ENCODE measurements around the gene PEF1. TPM values are rescaled to one million over a fixed set of nuclear protein-coding genes. Genes with fewer than 3 reads are reported as not detected.

PEF1 gene
- total RNA-seq, 1 donor from 2014 or later, result 70.9 TPM

DNA sequence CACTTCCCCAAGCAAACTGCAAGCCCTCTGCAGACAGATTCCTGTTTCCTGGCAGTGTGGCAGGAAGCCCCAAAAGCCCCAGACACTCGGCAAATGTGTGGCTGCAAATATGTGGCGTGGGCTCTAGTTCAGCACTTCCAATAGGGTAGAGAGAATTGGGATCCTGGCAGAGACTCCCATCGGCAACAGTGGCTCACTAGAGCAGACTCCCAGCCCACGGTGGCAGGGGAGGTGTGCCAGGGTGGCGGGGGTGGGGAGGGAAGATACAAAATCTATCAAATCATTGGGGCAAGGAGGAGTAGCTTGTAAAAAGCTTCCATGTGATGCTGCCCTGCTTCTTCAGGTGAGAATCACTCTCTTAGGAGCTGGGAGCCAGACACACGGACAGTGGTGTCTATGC is 33.3 kb upstream of the PEF1 start:
- TF ChIP-seq, protein P1, sequence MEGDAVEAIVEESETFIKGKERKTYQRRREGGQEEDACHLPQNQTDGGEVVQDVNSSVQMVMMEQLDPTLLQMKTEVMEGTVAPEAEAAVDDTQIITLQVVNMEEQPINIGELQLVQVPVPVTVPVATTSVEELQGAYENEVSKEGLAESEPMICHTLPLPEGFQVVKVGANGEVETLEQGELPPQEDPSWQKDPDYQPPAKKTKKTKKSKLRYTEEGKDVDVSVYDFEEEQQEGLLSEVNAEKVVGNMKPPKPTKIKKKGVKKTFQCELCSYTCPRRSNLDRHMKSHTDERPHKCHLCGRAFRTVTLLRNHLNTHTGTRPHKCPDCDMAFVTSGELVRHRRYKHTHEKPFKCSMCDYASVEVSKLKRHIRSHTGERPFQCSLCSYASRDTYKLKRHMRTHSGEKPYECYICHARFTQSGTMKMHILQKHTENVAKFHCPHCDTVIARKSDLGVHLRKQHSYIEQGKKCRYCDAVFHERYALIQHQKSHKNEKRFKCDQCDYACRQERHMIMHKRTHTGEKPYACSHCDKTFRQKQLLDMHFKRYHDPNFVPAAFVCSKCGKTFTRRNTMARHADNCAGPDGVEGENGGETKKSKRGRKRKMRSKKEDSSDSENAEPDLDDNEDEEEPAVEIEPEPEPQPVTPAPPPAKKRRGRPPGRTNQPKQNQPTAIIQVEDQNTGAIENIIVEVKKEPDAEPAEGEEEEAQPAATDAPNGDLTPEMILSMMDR (IDR thresholded peaks at IDR 0.05; ENCODE audit: unreplicated experiment), result no peak
- peaks cover 1% of the 10 kb centered on the region for H3K27me3 Mint-ChIP-seq (ENCODE audit: unreplicated experiment)
- no peaks in the 10 kb centered on the region for H3K9me3 Mint-ChIP-seq (ENCODE audit: unreplicated experiment)
- no peaks in the 10 kb centered on the region for H3K4me1 Mint-ChIP-seq (ENCODE audit: unreplicated experiment)
- DNase-seq (ENCODE audit: low spot score), result no peak
- no peak overlapping the region for H3K4me3 Mint-ChIP-seq (ENCODE audit: unreplicated experiment)
- H3K27ac Mint-ChIP-seq (ENCODE audit: unreplicated experiment), result no peak overlapping the region
- H3K36me3 Mint-ChIP-seq (ENCODE audit: low read depth, unreplicated experiment), result no peaks in the 10 kb centered on the region

DNA sequence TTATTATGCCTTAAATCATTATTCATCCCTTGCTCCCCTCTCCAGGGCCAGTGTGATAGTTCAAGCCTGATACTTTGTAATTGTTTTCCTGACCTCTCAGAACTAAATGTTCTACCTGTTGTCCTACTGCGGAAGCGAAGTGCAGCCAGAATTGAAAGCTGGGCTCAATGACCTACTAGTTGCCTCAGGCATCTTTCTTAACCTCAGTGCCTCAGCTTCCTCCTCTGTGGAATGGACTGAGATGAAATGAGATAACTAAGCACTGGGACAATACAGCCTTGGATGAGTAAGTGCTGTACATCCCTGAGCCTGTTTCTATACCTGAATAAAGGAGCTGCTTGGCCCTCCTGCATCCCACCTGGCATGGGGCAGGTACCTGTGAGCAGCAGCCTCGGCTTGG is 32.7 kb upstream of the PEF1 start:
- TF ChIP-seq, protein P1 (IDR thresholded peaks at IDR 0.05; ENCODE audit: unreplicated experiment), result no peak
- no peak overlapping the region for H3K27ac Mint-ChIP-seq (ENCODE audit: unreplicated experiment)
- H3K36me3 Mint-ChIP-seq (ENCODE audit: low read depth, unreplicated experiment), result no peaks in the 10 kb centered on the region
- no peak overlapping the region for H3K4me3 Mint-ChIP-seq (ENCODE audit: unreplicated experiment)
- H3K4me1 Mint-ChIP-seq (ENCODE audit: unreplicated experiment), result no peaks in the 10 kb centered on the region
- no peak for DNase-seq (ENCODE audit: low spot score)
- H3K27me3 Mint-ChIP-seq (ENCODE audit: unreplicated experiment), result peaks cover 1% of the 10 kb centered on the region
- no peaks in the 10 kb centered on the region for H3K9me3 Mint-ChIP-seq (ENCODE audit: unreplicated experiment)

DNA sequence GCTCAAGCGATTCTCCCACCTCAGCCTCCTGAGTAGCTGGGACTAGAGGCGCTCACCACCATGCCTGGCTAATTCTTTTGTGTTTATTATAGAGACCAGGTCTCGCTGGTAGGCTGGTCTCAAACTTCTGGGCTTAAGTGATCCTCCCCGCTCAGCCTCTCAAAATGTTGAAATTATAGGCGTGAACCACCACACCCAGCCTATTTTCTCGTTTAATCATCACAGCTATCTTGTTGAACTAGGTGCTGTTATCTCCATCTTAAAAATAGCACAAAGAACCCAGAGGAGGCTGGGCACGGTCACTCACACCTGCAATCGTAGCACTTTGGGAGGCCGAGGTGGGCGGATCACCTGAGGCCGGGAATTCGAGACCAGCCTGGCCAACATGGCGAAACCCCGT is 31.1 kb upstream of the PEF1 start:
- TF ChIP-seq, protein P1 (IDR thresholded peaks at IDR 0.05; ENCODE audit: unreplicated experiment), result no peak
- H3K36me3 Mint-ChIP-seq (ENCODE audit: low read depth, unreplicated experiment), result no peaks in the 10 kb centered on the region
- H3K9me3 Mint-ChIP-seq (ENCODE audit: unreplicated experiment), result no peaks in the 10 kb centered on the region
- DNase-seq (ENCODE audit: low spot score), result no peak
- no peak overlapping the region for H3K4me3 Mint-ChIP-seq (ENCODE audit: unreplicated experiment)
- H3K4me1 Mint-ChIP-seq (ENCODE audit: unreplicated experiment), result no peaks in the 10 kb centered on the region
- H3K27ac Mint-ChIP-seq (ENCODE audit: unreplicated experiment), result no peak overlapping the region
- H3K27me3 Mint-ChIP-seq (ENCODE audit: unreplicated experiment), result peaks cover 4% of the 10 kb centered on the region

DNA sequence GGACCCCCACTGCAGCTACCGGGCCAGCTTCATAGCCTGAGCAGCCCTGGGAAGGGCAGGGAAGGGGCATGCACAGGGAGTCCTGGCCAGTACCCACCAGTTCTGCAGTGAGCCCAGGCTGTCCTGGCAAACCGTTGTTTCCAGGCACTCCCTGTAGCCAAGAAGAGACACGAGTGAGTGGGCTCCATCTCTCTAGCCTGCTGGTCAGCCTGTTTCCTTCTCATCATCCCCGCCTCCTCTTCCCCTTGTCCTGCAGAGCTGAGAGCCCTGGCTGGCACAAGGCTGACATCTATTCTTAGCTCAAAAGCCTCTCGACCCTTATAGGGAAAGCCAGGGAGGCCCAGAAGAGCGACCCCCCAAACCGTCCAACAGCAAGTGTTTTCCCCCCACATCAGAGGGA is 30.5 kb upstream of the PEF1 start:
- no peak overlapping the region for H3K27ac Mint-ChIP-seq (ENCODE audit: unreplicated experiment)
- no peak overlapping the region for H3K4me3 Mint-ChIP-seq (ENCODE audit: unreplicated experiment)
- TF ChIP-seq, protein P1 (IDR thresholded peaks at IDR 0.05; ENCODE audit: unreplicated experiment), result no peak
- H3K9me3 Mint-ChIP-seq (ENCODE audit: unreplicated experiment), result no peaks in the 10 kb centered on the region
- no peak for DNase-seq (ENCODE audit: low spot score)
- peaks cover 4% of the 10 kb centered on the region for H3K4me1 Mint-ChIP-seq (ENCODE audit: unreplicated experiment)
- H3K36me3 Mint-ChIP-seq (ENCODE audit: low read depth, unreplicated experiment), result no peaks in the 10 kb centered on the region
- peaks cover 5% of the 10 kb centered on the region for H3K27me3 Mint-ChIP-seq (ENCODE audit: unreplicated experiment)

DNA sequence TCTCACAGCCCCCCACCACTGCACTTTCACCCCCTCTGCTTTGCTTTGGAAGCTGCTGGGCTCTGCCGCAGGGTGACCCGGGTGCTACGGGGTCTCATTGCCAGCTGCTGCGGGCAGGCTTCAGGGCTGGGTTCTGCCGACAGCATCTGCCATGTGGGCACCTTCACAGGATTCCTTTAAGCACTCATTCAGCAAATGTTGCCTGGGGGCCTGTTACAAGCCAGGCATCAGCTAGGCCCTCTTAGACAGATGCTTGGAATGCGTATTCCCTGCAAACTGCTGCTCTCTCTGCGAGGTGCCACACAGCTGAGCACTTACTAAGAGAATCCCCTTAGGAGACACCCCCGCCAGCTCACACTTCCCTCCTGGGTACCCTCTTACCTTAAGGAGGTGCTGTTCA is 29.9 kb upstream of the PEF1 start:
- TF ChIP-seq, protein P1 (IDR thresholded peaks at IDR 0.05; ENCODE audit: unreplicated experiment), result no peak

More for the DNA sequence above, 29.9 kb upstream of the PEF1 start:
- H3K4me1 Mint-ChIP-seq (ENCODE audit: unreplicated experiment), result peaks cover 8% of the 10 kb centered on the region
- H3K36me3 Mint-ChIP-seq (ENCODE audit: low read depth, unreplicated experiment), result no peaks in the 10 kb centered on the region
- H3K27me3 Mint-ChIP-seq (ENCODE audit: unreplicated experiment), result peaks cover 5% of the 10 kb centered on the region
- H3K9me3 Mint-ChIP-seq (ENCODE audit: unreplicated experiment), result no peaks in the 10 kb centered on the region
- H3K27ac Mint-ChIP-seq (ENCODE audit: unreplicated experiment), result no peak overlapping the region
- no peak for DNase-seq (ENCODE audit: low spot score)
- H3K4me3 Mint-ChIP-seq (ENCODE audit: unreplicated experiment), result no peak overlapping the region

Measured in endothelial cell (in vitro differentiated cells).